ENCODE data around the gene COL13A1. TPM values are rescaled to one million over a fixed set of nuclear protein-coding genes. Genes with fewer than 3 reads are reported as not detected.
A peak's percentile ranks its signal among the peaks of the same experiment; 100 is the strongest.

COL13A1 gene
- total and polyA plus RNA-seq, 2 of the 8 experiments (the other 6 are each of a cell fraction or from before 2014, with no cell fraction given): 2.6 to 5.2 TPM

GRCh38 chr10:69878951-69879350 is 77.2 kb downstream of the COL13A1 start:
- H3K4me1 ChIP-seq (replicated peaks in 1 of 4; ENCODE audit: control insufficient read depth in 3 of 4, insufficient read depth in 4 of 4, low read length in 3 of 4): peaks cover 4 to 33% (median 21%) of the 10 kb centered on the region in 4 experiments
- ChIA-PET CTCF (ENCODE audit: partially characterized antibody) (interaction anchor here (0.6 to 4.8 kb wide), 15 partner anchors 9 to 92 kb away, joined by 3 to 21 read pairs (median 7); no protein-coding TSS in a partner anchor), POLR2A (ENCODE audit: partially characterized antibody) (interaction anchor here (0.8 to 1.1 kb wide), 3 partner anchors 11 to 51 kb away, joined by 3 to 4 read pairs (median 3); no protein-coding TSS in a partner anchor)
- no peaks in the 10 kb centered on the region for H3K79me1 ChIP-seq (ENCODE audit: low read depth, low read length)
- H2BK15ac ChIP-seq (ENCODE audit: low read length): no peak overlapping the region
- peaks cover 2% of the 10 kb centered on the region; the same call in 1 of the 2 replicates for H3K23me2 ChIP-seq (ENCODE audit: low read depth, low read length)
- H2BK12ac ChIP-seq (ENCODE audit: low read depth, low read length): no peak overlapping the region; the same call in 1 of the 2 replicates
- H3K4ac ChIP-seq (replicated peaks; ENCODE audit: insufficient read length, low read depth, low read length): no peak overlapping the region
- no peak overlapping the region for H3K27ac ChIP-seq (ENCODE audit: low read depth, low read length)
- no peak overlapping the region for H3K4me3 ChIP-seq (ENCODE audit: extremely low read depth in 1 of 4, insufficient read depth in 2 of 4, low read depth in 3 of 4, low read length in 4 of 4)
- no peaks in the 10 kb centered on the region for H4K20me1 ChIP-seq (replicated peaks in 1 of 2; ENCODE audit: control insufficient read depth in 1 of 2, insufficient read depth in 2 of 2, low read length in 2 of 2)
- H2BK5ac ChIP-seq (ENCODE audit: low read depth, low read length): no peak overlapping the region
- no peak overlapping the region for H3K4me2 ChIP-seq (ENCODE audit: insufficient read depth in 1 of 2, low read depth in 2 of 2, low read length in 2 of 2)
- no peak overlapping the region for H2AFZ ChIP-seq (ENCODE audit: low read length)
- H2BK120ac ChIP-seq (replicated peaks; ENCODE audit: low read depth, low read length): no peak overlapping the region
- no peaks in the 10 kb centered on the region for H3K36me3 ChIP-seq (ENCODE audit: control insufficient read depth in 2 of 4, insufficient read depth in 4 of 4, low read length in 3 of 4)
- H2AK5ac ChIP-seq (ENCODE audit: low read depth, low read length): 0 out of 2 replicates have a peak overlapping the region, but pooled peaks have one; percentile 18
- no peak for TF ChIP-seq MAFK (IDR thresholded peaks at IDR 0.05; ENCODE audit: low read depth, low read length)
- no peaks in the 10 kb centered on the region for H3K9me3 ChIP-seq (ENCODE audit: insufficient read depth in 2 of 2, low read depth in 1 of 2, low read length in 1 of 2)
- H3K56ac ChIP-seq (replicated peaks; ENCODE audit: insufficient read length, low read depth, low read length): no peak overlapping the region
- 73% methylated on average over 3 of the region's 3 CpGs; no CpG with 5 or more reads in 1 of the 2 experiments for WGBS, 2 experiments (ENCODE audit: extremely low coverage in 1 of 2, insufficient coverage in 1 of 2, insufficient read length in 1 of 2, insufficient replicate concordance in 2 of 2, low coverage in 1 of 2, low lambda C conversion rate in 2 of 2, missing lambda C conversion rate in 1 of 2)
- H3K23ac ChIP-seq (ENCODE audit: insufficient read length): no peak overlapping the region
- H4K5ac ChIP-seq (ENCODE audit: insufficient read length, low read depth, low read length): no peak overlapping the region
- H3K79me2 ChIP-seq (ENCODE audit: control insufficient read depth in 1 of 2, insufficient read depth in 2 of 2, low read length in 2 of 2): no peaks in the 10 kb centered on the region
- no peak for DNase-seq (ENCODE audit: low read depth in 1 of 2, low spot score in 2 of 2)
- peak overlapping the region; percentile 6 for H4K91ac ChIP-seq (replicated peaks; ENCODE audit: insufficient read length, low read length)
- no peak for FAIRE-seq
- H2BK20ac ChIP-seq (ENCODE audit: low read length): no peak overlapping the region
- H3K14ac ChIP-seq (ENCODE audit: insufficient read length): no peak overlapping the region
- H3K18ac ChIP-seq (ENCODE audit: extremely low read depth, low read length): no peak overlapping the region
- no peak overlapping the region for H3K9ac ChIP-seq (replicated peaks in 1 of 4; ENCODE audit: extremely low read depth in 1 of 4, low read depth in 3 of 4, low read length in 3 of 4)
- no peak overlapping the region for H4K8ac ChIP-seq (ENCODE audit: extremely low read depth, insufficient read depth, low read length)
- H3K27me3 ChIP-seq (replicated peaks in 1 of 4; ENCODE audit: control insufficient read depth in 3 of 4, extremely low read depth in 1 of 4, insufficient read depth in 3 of 4, low read length in 3 of 4): no peaks in the 10 kb centered on the region; a peak in 3 of 7 replicates

Measured in H1 (cell line).